A172 (cell line): ENCODE measurements around the gene CCR5. TPM values are rescaled to one million over a fixed set of nuclear protein-coding genes. Genes with fewer than 3 reads are reported as not detected.
A peak's percentile ranks its signal among the peaks of the same experiment; 100 is the strongest.

ENCODE experiments used
- DNase-seq: peaks from one replicate; pipeline ENCODE4 v3.0.0-alpha.2; 2015; ENCODE audit warnings: low spot score
- total RNA-seq: library from RNA; depleted of rRNA; stranded (reverse); fragments of >200 nt; shearing (Covaris generic); gene quantifications from 2 replicates; pipeline ENCODE4 v1.2.3, GENCODE V29; 2014; rRNA removed

CCR5 gene
- total RNA-seq, 1 experiment from 2014 or later = not detected

GRCh38 chr3:46407970-46408369, 37.2 kb downstream of the CCR5 start:
- DNase-seq = no peak

GRCh38 chr3:46408853-46409252, 38.1 kb downstream of the CCR5 start:
- DNase-seq = no peak

- no peak for DNase-seq
Observed at GRCh38 chr3:46409739-46410489, 39.2 kb downstream of the CCR5 start.

GRCh38 chr3:46410669-46411068, 39.9 kb downstream of the CCR5 start:
- no peak for DNase-seq

- DNase-seq = no peak
Observed at GRCh38 chr3:46411271-46411670, 40.5 kb downstream of the CCR5 start.

GRCh38 chr3:46412786-46413298, 42.1 kb downstream of the CCR5 start:
- no peak for DNase-seq

GRCh38 chr3:46413951-46414350, 43.2 kb downstream of the CCR5 start:
- no peak for DNase-seq

- DNase-seq = no peak
Observed at GRCh38 chr3:46414739-46415138, 44.0 kb downstream of the CCR5 start.

- DNase-seq = no peak
Observed at GRCh38 chr3:46416125-46416810, 45.5 kb downstream of the CCR5 start.

- DNase-seq = no peak
Observed at GRCh38 chr3:46416811-46417510, 46.2 kb downstream of the CCR5 start.

GRCh38 chr3:46417841-46418611, 47.3 kb downstream of the CCR5 start:
- DNase-seq = no peak

- DNase-seq = no peak
Observed at GRCh38 chr3:46419816-46420215, 49.1 kb downstream of the CCR5 start.

GRCh38 chr3:46420931-46421330, 50.2 kb downstream of the CCR5 start:
- DNase-seq = no peak

GRCh38 chr3:46422617-46423016, 51.9 kb downstream of the CCR5 start:
- peak; percentile 96 for DNase-seq

- DNase-seq = peak; percentile 51
Observed at GRCh38 chr3:46423588-46423987, 52.8 kb downstream of the CCR5 start.

Other genes starting within 250 kb of the CCR5 start
- not detected in 2 replicates for gene CCR1, start 162.6 kb upstream of the CCR5 start, total RNA-seq
- gene CCR3, start 128.5 kb upstream of the CCR5 start, total RNA-seq = not detected in 2 replicates
- not detected in 2 replicates for gene CCR2, start 16.8 kb upstream of the CCR5 start, total RNA-seq
- 0.72 TPM in 1 of 2 replicates, not detected in the other for gene CCRL2, start 36.3 kb downstream of the CCR5 start, total RNA-seq
- gene LTF, start 94.0 kb downstream of the CCR5 start, total RNA-seq = not detected in 2 replicates
- not detected in 2 replicates for gene RTP3, start 127.0 kb downstream of the CCR5 start, total RNA-seq
- gene LRRC2, start 195.4 kb downstream of the CCR5 start, total RNA-seq = 0.07 TPM in 1 of 2 replicates, not detected in the other
- gene FAM240A, start 241.6 kb downstream of the CCR5 start, total RNA-seq = not detected in 2 replicates